Spinal cord (tissue), 10 donors: ENCODE results near the gene NPS. TPM values are rescaled to one million over a fixed set of nuclear protein-coding genes. Genes with fewer than 3 reads are reported as not detected.

ENCODE experiments used
- DNase-seq, 6 donors: peaks; one replicate each; pipeline versions ENCODE4 v3.0.0 to v3.0.0-alpha.2; 2013 to 2015; ENCODE audit warnings: low spot score in 6 of 6, low read depth in 4 of 6
- H3K27ac ChIP-seq: one replicate; pipeline ENCODE4 v1.5.1; 2013; ENCODE audit warnings: low read depth, low read length, control low read depth
- H3K27me3 ChIP-seq: one replicate; pipeline ENCODE4 v1.6.1; 2013; ENCODE audit warnings: low read length; ENCODE audit not compliant: control insufficient read depth, insufficient read depth
- H3K36me3 ChIP-seq: one replicate; pipeline ENCODE4 v1.6.1; 2013; ENCODE audit warnings: low read length; ENCODE audit not compliant: control insufficient read depth, insufficient read depth
- H3K4me1 ChIP-seq: one replicate; pipeline ENCODE4 v1.6.1; 2013; ENCODE audit warnings: low read length; ENCODE audit not compliant: control insufficient read depth, insufficient read depth
- H3K4me3 ChIP-seq: one replicate; pipeline ENCODE4 v1.5.1; 2013; ENCODE audit warnings: low read depth, low read length, control low read depth
- H3K9me3 ChIP-seq: one replicate; pipeline ENCODE4 v1.6.1; 2013; ENCODE audit warnings: low read length; ENCODE audit not compliant: control insufficient read depth, insufficient read depth
- WGBS: methylation state at CpG from one replicate; pipeline ENCODE4 v1.1.5; 2013; ENCODE audit warnings: missing lambda C conversion rate; ENCODE audit not compliant: insufficient coverage; 5-methylcytosine and 5-hydroxymethylcytosine counted together
- polyA plus RNA-seq, 2 donors: library from polyadenylated mRNA; unstranded; fragments of 120-200 nt; gene quantifications; one replicate each; pipeline ENCODE4 v1.2.1, GENCODE V29; 2013; ENCODE audit not compliant: insufficient read length in 2 of 2
- total RNA-seq, 2 donors: library from RNA; depleted of rRNA in 1 of 2; stranded (reverse); fragments of 120-200 nt in 1 of 2; fragments of >200 nt in 1 of 2; gene quantifications; one replicate each; pipeline versions ENCODE4 v1.2.3 to v1.2.4, GENCODE V29; 2013 to 2014
- donor health status: healthy.

Gene NPS
- total and polyA plus RNA-seq, 4 donors = not detected

DNA sequence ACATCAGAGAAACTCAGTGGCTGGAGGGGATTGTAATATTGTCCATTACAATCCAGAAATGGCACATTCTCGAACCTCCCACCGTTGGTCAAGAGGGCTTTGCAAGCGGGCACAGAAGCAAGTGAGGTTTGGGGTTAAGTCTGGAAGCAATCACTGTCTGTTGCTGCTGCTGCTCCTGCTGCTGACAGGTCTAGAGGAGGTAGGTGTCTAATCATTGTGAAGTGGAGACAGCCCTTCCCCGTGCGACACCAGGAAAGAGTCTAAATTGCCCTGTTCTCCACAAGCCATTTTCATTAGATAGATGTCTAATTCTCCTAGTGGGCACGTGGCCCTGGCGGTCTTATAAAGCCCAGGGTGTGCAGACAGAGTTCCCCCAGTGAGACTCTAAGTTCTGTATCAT, 43.5 kb downstream of the NPS start:
- Histone ChIP-seq H3K4me1 (no peaks in the 10 kb centered on the region), H3K36me3 (no peaks in the 10 kb centered on the region), H3K9me3 (no peaks in the 10 kb centered on the region), H3K27ac (no peak overlapping the region), H3K27me3 (no peaks in the 10 kb centered on the region), H3K4me3 (no peak overlapping the region)
- 62% methylated on average over 2 of the region's 7 CpGs for WGBS
- DNase-seq = no peak

DNA sequence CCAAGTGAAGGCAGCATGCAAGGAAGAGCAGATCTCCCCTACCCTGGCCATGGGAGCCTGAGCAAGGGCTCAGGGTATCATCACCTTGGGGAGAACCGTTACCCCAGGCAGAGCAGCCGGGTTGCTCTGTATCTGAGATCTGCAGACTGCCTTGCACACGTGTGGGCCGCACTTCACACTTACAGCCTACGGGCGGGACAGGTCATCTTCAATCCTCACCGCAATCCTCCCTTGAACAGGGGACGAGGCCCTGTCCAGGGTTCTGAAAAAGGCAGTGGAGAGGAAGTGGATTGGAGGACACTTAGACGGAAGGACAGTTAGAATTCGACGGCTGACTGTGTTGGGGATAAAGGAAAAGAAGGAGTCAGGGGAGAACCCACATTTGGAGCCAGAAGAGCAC, 51.4 kb downstream of the NPS start:
- H3K27ac ChIP-seq = no peak overlapping the region
- 44% methylated on average over 11 of the region's 11 CpGs for WGBS
- no peak for DNase-seq

More for the DNA sequence above, 51.4 kb downstream of the NPS start:
- H3K4me3 ChIP-seq = no peak overlapping the region
- H3K36me3 ChIP-seq = no peaks in the 10 kb centered on the region
- no peaks in the 10 kb centered on the region for H3K9me3 ChIP-seq
- H3K27me3 ChIP-seq = no peaks in the 10 kb centered on the region
- no peaks in the 10 kb centered on the region for H3K4me1 ChIP-seq

Other genes with a start within 250 kb of the NPS start
- under 1 TPM in 1 of 2 donors, not detected in 1; 0.17 TPM for gene FOXI2, start 187.9 kb downstream of the NPS start, total RNA-seq
- gene FOXI2, start 187.9 kb downstream of the NPS start, polyA plus RNA-seq = under 1 TPM in 1 of 2 donors, not detected in 1; 0.06 TPM